Tibial nerve (tissue), 4 donors: Measurements from ENCODE around the gene HENMT1.

ENCODE experiments used
- EP300 ChIP-seq, 2 donors: sonication (generic); formaldehyde crosslinking; IDR thresholded peaks; one replicate each; pipeline ENCODE4 v1.6.1; 2017; ENCODE audit warnings: antibody characterized with exemption in 2 of 2, mild to moderate bottlenecking in 1 of 2
- POLR2A ChIP-seq, 2 donors: fragments of 450-650 bp; IDR thresholded peaks; one replicate each; pipeline ENCODE4 v1.6.1; 2017; ENCODE audit warnings: antibody characterized with exemption in 2 of 2, mild to moderate bottlenecking in 2 of 2, moderate library complexity in 2 of 2
- TF ChIP-seq, protein P1 (sequence below), 5 experiments: fragments of 200-600 bp in 3 of 5; fragments of 450-650 bp in 2 of 5; sonication (generic) in 3 of 5; IDR thresholded peaks; one replicate each; pipeline ENCODE4 v1.5.1; 2016 to 2019; ENCODE audit warnings: antibody characterized with exemption in 5 of 5, mild to moderate bottlenecking in 3 of 5, moderate library complexity in 2 of 5

DNA sequence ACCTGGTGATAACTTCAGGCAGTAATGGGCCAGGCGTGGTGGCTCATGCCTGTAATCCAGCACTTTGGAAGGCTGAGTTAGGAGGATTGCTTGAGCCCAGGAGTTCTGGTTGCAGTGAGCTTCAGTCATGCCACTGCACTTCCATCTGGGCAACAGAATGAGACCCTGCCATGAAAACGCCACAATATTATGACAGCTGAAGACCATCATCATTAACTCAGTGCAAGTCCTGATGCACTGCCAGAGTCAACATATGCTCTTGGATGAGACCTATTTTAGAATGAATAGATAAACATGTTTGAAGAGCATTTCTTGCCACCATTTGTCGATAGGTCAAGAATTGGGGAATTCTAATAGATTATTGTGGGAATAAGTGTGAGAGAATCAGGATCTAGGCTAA is 26.4 kb downstream of the HENMT1 start:
- TF ChIP-seq, protein P1, sequence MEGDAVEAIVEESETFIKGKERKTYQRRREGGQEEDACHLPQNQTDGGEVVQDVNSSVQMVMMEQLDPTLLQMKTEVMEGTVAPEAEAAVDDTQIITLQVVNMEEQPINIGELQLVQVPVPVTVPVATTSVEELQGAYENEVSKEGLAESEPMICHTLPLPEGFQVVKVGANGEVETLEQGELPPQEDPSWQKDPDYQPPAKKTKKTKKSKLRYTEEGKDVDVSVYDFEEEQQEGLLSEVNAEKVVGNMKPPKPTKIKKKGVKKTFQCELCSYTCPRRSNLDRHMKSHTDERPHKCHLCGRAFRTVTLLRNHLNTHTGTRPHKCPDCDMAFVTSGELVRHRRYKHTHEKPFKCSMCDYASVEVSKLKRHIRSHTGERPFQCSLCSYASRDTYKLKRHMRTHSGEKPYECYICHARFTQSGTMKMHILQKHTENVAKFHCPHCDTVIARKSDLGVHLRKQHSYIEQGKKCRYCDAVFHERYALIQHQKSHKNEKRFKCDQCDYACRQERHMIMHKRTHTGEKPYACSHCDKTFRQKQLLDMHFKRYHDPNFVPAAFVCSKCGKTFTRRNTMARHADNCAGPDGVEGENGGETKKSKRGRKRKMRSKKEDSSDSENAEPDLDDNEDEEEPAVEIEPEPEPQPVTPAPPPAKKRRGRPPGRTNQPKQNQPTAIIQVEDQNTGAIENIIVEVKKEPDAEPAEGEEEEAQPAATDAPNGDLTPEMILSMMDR (IDR thresholded peaks at IDR 0.05): no peak
- no peak for TF ChIP-seq EP300 (IDR thresholded peaks at IDR 0.05)
- TF ChIP-seq POLR2A (IDR thresholded peaks at IDR 0.05): no peak
